Superior temporal gyrus (tissue), 1 donor: ENCODE results near the gene HMGB3.
A peak's percentile ranks its signal among the peaks of the same experiment; 100 is the strongest.
"Not testable (repeated sequence)": the region's sequence is repeated elsewhere in the genome, so short reads cannot be mapped to it uniquely, and the experiment has no call there.

Experiments
- DNase-seq: peaks from one replicate; pipeline ENCODE4 v3.0.0-alpha.2; 2016; ENCODE audit errors: extremely low spot score

The HMGB3 gene

GRCh38 chrX:150982788-150983520 is at the start of gene HMGB3:
TSS of gene HMGB3 (plus strand) at chrX:150983335. CDS start at chrX:150985600, 2,265 bp downstream.
- peak; percentile 65 for DNase-seq

- DNase-seq, result no peak
These were observed 49.2 kb upstream of the HMGB3 start for GRCh38 chrX:150933945-150934350.

- DNase-seq, result peak; percentile 6
These were observed 48.7 kb upstream of the HMGB3 start for GRCh38 chrX:150934453-150934852.

- DNase-seq, result no peak
These were observed 47.7 kb upstream of the HMGB3 start for GRCh38 chrX:150935467-150935866.

GRCh38 chrX:150936556-150936955 is 46.6 kb upstream of the HMGB3 start:
- no peak for DNase-seq

GRCh38 chrX:150940844-150941495 is 42.2 kb upstream of the HMGB3 start:
- DNase-seq, result no peak

GRCh38 chrX:150941580-150941979 is 41.6 kb upstream of the HMGB3 start:
- DNase-seq, result no peak

- DNase-seq, result no peak
These were observed 40.1 kb upstream of the HMGB3 start for GRCh38 chrX:150942942-150943594.

GRCh38 chrX:150944233-150944632 is 38.9 kb upstream of the HMGB3 start:
- DNase-seq, result no peak

GRCh38 chrX:150954951-150955350 is 28.2 kb upstream of the HMGB3 start:
- DNase-seq, result no peak

- DNase-seq, result no peak
These were observed 27.5 kb upstream of the HMGB3 start for GRCh38 chrX:150955590-150955989.

- peak; percentile 36 for DNase-seq
These were observed 25.0 kb upstream of the HMGB3 start for GRCh38 chrX:150958177-150958576.

GRCh38 chrX:150959557-150959956 is 23.6 kb upstream of the HMGB3 start:
- no peak for DNase-seq

- DNase-seq, result no peak
These were observed 21.5 kb upstream of the HMGB3 start for GRCh38 chrX:150961631-150962030.

- not testable (repeated sequence) for DNase-seq
These were observed 18.7 kb upstream of the HMGB3 start for GRCh38 chrX:150964416-150964815.

GRCh38 chrX:150966235-150966634 is 16.9 kb upstream of the HMGB3 start:
- DNase-seq, result no peak

- DNase-seq, result peak; percentile 9
These were observed 16.4 kb upstream of the HMGB3 start for GRCh38 chrX:150966742-150967141.

- no peak for DNase-seq
These were observed 15.3 kb upstream of the HMGB3 start for GRCh38 chrX:150967786-150968185.

GRCh38 chrX:150968862-150969720 is 14.0 kb upstream of the HMGB3 start:
- DNase-seq, result no peak

- no peak for DNase-seq
These were observed 10.7 kb upstream of the HMGB3 start for GRCh38 chrX:150972450-150972849.

- DNase-seq, result no peak
These were observed 7.3 kb upstream of the HMGB3 start for GRCh38 chrX:150975655-150976390.
